ENCODE measurements around the gene TOPORS.
"Not testable (repeated sequence)": the region's sequence is repeated elsewhere in the genome, so short reads cannot be mapped to it uniquely, and the experiment has no call there.

Gene TOPORS

DNA sequence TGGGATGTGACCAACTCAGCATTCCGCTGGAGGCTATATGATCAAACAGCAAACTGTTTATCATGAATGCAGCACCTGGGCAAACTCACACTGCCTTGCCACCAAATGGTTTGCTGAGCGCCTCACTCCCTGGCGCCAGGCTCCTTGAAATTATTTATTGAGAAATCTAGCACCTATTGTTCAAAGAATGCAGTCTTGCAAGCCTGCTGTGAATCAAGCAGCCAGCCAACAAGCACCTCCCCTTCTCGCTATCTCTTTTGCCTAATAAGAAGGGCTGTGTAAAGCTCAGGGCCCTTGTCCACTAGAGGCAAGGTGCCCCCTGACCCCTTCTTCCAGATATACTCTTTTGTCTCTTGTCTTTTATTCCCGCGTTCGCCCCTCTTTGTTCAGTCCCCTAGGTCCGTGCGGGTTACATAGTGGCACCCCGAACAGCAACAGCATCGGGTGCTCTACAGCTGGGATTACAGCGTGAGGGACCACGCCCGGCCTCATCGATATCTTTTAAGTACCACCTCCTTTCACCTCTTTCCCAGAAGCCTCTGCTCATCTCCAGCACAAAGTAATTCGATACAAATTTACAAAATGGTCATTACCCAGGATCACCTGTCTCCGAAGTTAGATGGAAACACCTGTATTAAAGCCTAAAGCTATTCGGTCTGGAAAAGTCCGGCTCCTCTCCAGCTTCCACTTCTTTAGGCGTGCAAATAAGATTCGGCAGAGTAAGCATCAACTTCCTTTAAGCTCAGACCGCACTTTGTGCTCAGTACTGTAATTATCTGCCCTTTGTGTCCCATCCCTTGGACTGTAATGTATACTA lies 27.3 kb downstream of the TOPORS start:
- DNase-seq (ENCODE audit: low read depth): no peak
- peak overlapping the region; percentile 67 for H3K4me3 ChIP-seq (ENCODE audit: low read depth, low read length)

DNA sequence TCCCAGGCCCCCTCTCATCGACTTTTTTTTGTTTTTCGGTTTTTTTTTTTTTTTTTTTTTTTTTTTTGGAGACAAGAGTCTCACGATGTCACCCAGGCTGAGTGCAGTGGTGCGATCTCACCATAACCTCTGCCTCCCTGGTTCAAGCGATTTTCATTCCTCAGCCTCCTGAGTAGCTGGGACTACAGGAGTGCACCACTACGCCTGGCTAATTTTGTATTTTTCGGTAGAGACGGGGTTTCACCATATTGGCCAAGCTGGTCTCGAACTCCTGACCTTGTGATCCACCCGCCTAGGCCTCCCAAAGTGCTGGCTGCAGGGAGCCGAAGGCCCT lies 27.9 kb downstream of the TOPORS start:
- peak overlapping the region; percentile 67 for H3K4me3 ChIP-seq (ENCODE audit: low read depth, low read length)

DNA sequence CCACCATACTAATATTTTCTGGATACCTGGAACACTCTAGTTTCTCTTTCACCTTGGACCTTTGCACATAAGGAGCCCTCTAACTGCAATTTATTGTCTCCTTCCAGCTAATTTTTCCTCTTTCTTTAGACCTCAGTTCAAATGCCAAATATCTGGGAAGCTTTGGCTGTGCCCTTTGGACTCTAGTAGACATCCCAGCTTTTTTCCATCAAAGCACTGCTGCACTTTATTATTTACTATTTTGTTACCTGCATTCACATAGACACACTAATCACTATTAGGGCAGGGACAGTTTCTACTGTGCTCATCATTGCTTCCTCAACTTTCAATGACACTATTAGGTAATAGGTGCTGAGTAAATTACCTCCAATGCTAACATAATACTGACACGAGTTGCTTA lies 28.5 kb downstream of the TOPORS start:
- DNase-seq (ENCODE audit: low read depth): no peak
- H3K4me3 ChIP-seq (ENCODE audit: low read depth, low read length): no peak overlapping the region

More for the DNA sequence above, 27.9 kb downstream of the TOPORS start:
- DNase-seq (ENCODE audit: low read depth): not testable (repeated sequence)

DNA sequence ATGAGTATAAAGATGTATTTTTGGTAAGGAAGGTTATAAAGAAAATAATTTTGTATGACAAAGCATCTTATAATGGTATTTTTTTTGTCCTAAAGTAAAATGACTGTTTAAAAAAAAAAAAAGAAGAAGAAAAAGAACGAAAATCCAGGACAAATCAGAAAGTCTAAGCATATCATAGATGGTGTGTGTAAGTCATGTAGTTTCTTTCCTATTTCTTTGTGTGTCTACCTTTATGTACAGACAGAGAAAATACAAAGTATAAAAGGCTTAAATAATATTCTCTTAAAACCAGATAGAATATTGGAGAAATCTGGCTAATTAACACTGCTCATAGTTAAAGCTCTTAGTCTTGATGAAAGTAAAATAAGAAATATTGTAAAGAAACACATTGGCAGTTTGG lies 34.1 kb downstream of the TOPORS start:
- DNase-seq (ENCODE audit: low read depth): no peak
- no peak overlapping the region for H3K4me3 ChIP-seq (ENCODE audit: low read depth, low read length)

DNA sequence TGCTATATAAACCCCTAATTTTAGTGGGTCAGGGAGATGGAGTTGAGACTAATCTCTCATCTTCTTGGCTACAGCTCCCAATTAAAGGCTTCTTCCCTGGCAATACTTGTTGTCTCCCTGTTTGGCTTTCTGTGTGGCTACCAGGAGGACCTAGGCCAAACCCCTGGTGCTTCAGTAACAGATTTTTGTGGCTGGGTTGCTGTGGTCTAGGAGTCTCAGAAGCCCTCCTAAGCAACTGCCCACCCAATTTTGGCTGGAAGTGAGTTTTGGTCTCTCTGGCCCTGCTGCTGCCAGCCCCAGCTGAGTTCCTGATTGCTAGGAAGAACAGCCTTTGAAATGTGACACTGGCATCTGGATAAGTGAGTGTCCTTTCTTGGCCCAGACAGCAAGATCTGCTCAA lies 36.1 kb downstream of the TOPORS start:
- no peak for DNase-seq (ENCODE audit: low read depth)
- no peak overlapping the region for H3K4me3 ChIP-seq (ENCODE audit: low read depth, low read length)

DNA sequence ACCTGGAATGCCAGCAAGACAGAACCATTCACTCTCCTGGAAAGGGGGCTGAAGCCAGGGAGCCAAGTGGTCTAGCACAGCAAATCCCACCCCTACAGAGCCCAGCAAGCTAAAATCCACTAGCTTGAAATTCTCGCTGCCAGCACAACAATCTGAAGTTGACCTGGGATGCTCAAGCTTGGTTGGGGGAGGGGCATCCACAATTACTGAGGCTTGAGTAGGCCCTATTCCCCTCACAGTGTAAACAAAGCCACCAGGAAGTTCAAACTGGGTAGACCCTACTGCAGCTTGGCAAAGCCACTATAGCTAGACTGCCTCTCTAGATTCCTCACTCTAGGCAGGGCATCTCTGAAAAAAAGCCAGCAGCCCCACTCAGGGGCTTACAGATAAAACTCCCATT lies 43.7 kb downstream of the TOPORS start:
- no peak for DNase-seq (ENCODE audit: low read depth)

DNA sequence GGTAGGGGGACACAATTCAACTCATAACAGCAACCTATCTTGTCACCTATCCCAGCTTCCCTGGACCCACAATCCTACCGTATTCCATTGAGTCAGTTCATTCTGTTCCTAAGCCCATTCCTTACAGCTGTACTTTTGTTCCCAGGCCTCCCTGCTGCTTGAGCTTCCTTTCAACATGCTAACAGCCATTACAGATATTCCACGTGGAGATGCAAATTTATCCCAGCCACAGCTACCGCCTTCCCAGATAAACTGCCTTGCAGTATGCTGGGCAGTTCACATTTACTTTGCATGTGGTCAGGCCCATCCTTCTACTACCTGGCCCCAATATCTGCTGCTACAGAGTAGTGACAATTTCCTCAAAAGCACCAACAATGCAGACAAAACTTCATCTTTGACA lies 49.4 kb downstream of the TOPORS start:
- no peak overlapping the region for H3K4me3 ChIP-seq (ENCODE audit: low read depth, low read length)
- no peak for DNase-seq (ENCODE audit: low read depth)

More for the DNA sequence above, 43.7 kb downstream of the TOPORS start:
- no peak overlapping the region for H3K4me3 ChIP-seq (ENCODE audit: low read depth, low read length)

DNA sequence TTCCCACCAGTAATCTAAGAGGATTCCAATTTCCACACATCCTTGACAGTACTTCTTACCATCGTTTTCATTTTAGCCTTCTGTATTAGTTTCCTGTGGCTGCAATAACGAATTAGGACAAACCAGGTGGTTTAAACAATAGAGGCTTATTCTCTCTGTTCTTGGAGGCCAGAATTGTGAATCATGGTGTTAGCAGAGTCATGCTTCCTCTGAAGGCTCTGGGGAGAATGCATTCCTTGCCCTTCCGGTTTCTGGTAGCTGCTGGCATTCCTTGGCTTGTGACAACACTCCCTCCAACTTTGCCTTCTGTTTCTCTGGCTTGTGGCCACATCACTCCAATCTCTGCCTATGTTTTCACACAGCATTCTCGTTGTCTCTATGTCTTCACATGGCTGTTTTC lies 49.9 kb downstream of the TOPORS start:
- H3K4me3 ChIP-seq (ENCODE audit: low read depth, low read length): no peak overlapping the region
- DNase-seq (ENCODE audit: low read depth): no peak

DNA sequence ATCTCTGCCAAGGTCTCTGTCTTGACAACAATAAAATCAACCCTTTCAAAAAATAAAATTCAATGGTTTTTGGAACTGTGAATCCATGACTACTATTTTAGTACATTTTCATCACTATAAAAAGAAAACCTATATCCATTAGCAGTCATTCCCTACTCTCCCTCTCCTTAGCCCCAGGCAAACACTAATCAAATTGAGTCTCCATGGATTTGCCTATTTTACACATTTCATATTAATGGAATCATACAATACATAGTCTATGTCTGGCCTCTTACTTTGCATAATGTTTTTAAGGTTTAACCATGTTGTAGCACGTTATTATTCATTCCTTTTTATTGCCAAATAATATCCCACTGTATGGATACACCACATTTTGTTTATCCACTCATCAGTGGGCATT lies 50.5 kb downstream of the TOPORS start:
- no peak overlapping the region for H3K4me3 ChIP-seq (ENCODE audit: low read depth, low read length)
- DNase-seq (ENCODE audit: low read depth): no peak

DNA sequence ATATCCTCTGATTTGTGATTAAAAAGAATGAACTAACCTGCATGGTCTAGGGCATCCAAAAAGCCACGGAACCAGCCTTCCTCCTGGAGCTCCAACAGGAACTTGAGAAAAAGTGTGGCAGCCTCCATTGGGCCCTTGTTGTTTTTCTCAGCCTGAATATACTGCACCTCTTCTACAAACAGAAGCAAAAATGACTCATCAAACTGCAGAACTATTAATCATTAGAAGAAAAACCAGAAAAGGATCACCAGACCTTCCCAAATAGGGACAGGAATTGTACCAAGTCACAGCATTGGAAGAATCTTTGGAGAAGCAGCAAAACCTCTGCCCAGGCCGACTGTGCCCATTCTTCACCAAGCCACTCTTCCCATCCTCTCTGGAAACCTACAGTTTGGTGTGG lies 51.6 kb downstream of the TOPORS start:
- no peak overlapping the region for H3K4me3 ChIP-seq (ENCODE audit: low read depth, low read length)
- DNase-seq (ENCODE audit: low read depth): no peak

DNA sequence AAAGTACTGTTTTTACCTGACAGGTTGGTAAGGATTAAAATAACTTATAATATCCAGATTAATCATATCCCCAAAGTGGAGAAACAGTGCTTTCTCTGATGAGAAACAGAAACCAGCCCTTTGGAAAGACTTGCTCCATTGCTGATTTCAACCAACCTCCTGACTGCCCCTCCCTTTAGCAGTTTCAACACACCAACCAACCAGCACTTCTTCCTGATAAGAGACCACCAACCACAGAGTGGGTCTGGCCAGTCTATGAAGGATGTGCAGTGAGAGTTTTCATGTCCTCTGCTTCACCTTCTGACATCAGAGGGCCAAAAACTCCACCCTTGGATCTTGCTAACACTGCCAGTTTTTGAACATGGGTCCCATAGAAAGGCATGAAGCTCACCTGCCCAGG lies 54.5 kb downstream of the TOPORS start:
- no peak overlapping the region for H3K4me3 ChIP-seq (ENCODE audit: low read depth, low read length)
- no peak for DNase-seq (ENCODE audit: low read depth)

DNA sequence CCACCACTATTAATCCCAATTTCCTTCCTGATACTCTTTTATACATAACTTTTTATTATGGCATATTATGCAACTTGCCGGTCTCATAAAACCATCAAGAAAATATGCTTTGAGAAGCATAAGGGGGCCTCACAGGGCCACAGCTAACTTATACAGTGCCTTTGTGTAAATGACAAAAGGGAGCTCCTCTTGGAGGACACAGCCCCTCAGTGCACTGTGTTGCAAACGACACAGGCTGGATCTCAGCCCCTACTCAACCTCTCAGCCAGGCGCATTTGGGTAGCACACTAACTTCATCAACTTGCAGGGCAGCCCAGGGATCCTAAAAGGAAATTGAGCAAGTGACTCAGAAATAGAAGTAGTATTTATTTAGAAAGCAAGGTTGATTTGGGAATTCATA lies 61.8 kb downstream of the TOPORS start:
- no peak overlapping the region for H3K4me3 ChIP-seq (ENCODE audit: low read depth, low read length)
- DNase-seq (ENCODE audit: low read depth): no peak

All from skeletal muscle cell (primary cell).